Measurements from ENCODE around the gene TMEM43.
A peak's percentile ranks its signal among the peaks of the same experiment; 100 is the strongest.

The TMEM43 gene

DNA sequence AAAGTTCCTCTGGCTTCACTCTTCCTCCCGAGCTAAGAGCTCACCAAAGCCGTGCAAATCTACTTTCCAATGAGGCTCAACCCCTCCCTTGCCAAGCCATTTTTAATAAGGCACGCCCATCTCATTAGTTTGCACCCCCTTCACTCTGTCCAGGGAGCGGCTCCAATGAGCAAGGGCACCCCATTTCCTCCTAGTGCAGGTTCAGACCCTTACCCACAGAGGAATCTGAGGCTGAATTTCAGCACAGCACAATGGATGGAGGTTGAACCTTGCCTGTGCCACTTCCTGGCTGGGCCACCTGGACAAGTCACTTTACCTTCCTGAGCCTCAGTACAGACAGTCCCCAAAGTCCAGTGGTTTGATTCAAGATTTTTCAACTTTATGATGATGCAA, 28.1 kb downstream of the TMEM43 start:
- DNase-seq = no peak

DNA sequence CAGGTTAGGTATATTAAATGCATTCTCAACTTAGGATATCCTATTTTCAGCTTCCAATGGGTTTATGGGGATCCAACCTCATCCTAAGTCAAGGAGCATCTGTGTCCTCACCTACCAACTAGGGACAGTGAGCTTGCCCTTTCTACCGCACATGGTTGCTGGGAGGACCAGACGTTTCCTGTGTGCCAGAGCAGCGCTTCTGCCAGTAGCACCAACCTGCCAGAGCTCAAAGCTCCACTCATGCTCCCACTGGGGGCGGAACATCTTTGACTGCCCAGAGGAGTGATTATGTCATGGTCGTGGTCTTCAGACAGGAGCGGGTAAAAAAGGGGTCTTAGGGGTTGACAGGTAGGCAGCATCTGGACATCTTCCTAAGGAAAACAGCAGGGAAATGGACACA, 28.8 kb downstream of the TMEM43 start:
- DNase-seq = no peak

DNA sequence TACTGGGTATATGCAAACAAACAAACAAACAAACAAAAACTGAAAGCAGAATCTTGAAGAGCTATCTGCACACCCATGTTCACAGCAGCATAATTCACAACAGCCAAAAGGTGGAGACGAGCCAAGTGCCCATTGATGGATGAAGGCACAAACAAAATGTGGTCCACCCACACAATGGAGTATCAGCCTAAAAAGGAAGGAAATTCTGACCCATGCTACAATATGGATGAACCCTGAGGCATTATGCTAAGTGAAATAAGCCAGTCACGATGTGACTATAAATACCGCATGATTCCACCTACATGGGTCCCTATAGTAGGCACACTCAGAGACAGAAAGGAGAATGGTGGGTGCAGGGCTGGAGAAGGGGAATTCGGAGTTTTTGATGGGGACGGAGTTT, 29.4 kb downstream of the TMEM43 start:
- no peak for DNase-seq

DNA sequence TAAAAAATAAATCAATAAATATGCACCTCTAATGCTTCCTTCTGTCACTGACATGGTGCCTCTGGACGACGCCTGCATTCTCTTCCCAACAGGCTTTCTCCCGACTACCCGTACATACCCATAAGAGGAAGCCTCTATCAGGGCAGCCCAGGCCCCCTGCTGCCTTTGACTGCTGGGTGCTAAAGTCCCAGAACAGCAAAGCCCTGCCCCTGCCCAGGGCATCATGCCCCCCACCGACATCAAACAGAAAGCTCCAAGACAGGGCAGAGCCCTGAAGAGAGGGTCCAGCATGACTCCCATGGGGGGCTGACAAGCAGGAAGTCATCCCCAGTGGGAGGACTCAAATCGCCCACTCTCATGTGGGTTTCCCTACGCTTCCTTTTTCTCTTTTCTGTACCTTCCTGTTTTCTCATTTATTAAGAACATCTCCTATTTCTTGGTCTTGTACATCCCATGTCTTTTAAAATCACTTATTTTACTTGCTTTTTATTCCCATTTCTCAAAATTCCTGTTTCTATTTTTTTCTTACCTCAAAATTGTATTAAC, 30.1 kb downstream of the TMEM43 start:
- DNase-seq = no peak

DNA sequence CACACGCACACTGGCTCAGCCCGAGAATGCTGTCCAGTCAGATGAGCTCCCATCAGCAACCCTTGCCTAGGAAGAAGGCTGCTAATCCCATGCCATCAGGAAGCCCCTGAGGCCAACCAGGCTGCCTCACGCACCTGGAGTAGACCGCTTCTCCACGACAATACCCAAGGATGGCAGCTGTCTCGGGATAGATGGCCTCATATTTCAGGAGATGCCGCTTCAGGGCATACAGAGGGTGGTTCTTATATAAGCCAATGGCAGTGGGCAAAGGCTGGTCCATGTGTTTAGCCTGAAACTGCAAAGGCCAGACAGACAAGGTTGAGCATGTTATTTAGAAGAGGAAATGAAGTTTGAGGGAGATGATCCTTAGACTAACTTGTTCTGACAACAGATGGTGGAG, 31.3 kb downstream of the TMEM43 start:
- no peak for DNase-seq

DNA sequence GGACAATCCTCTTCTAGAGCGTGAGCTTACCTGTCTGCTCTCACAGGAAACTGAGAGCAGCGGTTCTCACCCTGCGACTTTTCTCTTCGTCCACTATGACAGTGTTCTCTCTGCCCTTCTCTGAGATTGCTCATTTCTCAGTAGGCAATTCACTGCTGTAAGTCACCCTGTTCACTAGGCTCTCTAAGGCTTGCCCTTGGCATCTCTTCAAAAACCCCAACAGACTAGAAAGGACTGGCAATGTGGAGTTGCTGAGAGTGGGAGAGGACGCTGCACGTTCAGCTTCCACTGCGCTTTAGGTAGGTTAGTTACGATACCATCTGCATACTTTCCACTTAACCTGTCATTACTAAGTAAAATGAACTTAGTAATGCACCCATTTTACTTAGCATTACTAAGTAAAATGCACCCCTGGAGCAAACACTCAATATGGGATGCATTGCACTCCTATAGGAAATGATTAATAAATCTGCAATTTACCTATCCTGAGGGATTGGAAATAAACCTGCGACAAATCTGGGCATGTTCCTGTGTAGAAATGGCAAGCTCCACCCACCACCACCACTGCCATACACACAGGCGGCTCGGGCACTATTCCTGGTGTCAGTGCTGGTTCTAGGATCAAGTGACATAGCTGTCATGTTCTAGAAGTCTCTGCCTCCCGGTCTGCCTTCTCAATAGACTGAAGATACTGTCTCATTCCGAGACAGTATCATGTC, 32.1 kb downstream of the TMEM43 start:
- DNase-seq = no peak

DNA sequence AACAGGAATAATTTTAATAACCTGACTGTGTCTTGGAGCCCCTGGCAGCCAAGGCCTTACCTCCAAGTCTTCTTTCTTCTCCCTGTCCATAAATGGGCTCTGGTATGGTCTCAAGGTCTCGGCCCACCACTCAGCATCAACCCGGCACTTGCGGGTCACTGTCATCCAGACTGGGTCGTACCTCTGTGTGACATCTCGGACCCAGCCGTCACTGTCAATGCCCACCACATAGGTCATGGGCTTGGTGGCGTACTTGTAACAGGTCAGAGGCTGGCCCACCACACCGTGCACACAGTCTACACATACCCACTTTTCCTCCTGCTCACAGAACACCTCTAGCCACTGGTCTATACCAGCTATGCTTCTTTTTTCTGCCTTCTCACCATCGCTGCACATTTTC, 33.1 kb downstream of the TMEM43 start:
- DNase-seq = no peak

DNA sequence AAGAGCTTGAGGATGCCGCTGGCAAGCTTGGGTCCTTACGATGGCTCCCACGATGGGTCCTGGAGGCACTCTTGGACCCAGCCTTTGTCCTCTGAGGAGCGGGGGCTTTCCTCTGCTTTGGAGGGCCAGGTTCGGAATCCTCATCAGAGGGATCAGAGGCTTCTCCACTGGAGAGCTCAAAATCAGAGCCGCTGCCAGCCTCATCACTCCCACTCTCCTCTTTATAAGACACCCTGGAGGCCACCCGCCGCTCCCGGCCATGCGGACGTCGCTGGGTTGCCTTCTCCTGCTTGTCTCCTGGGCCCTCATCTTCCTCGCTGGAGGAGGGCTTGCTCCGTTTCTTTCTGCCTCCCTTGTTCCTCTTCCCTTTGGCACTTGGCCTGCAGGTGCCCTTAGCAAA, 33.5 kb downstream of the TMEM43 start:
- DNase-seq = no peak

DNA sequence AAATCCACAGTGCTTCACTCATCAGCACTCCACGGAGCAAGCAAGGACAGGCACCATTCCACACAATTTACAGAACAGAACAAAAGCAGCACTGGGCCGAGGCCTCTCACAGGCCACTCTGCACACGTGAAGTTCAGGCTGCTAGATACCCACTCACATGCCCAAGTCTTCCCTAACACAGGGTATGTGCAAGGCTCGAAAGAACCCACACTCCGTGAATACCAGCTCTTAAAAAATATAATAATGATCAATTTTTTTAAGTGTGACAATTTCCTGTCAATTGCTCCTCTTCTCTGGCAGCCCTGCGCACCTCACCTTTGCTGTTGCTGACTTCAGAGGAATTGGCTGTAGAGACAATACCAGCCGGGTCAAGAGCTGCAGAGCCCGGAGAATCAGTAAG, 34.6 kb downstream of the TMEM43 start:
- DNase-seq = no peak

DNA sequence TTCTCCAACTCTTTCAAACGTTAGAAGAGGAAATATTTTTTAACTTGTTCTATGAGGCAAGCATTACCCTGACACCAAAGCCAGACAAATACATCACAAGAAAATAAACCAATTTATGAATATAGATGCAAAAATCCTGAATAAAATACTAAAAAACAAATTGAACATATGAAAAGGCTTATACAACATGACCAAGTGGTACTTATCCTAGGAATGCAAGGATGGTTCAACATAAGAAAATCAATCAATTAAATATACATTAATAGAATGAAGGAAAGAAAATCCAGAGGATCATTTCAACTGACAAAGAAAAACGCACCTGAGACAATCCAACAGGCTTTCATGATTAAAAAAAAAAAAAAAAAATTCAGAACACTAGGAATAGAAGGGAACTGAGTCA, 36.4 kb downstream of the TMEM43 start:
- no peak for DNase-seq

DNA sequence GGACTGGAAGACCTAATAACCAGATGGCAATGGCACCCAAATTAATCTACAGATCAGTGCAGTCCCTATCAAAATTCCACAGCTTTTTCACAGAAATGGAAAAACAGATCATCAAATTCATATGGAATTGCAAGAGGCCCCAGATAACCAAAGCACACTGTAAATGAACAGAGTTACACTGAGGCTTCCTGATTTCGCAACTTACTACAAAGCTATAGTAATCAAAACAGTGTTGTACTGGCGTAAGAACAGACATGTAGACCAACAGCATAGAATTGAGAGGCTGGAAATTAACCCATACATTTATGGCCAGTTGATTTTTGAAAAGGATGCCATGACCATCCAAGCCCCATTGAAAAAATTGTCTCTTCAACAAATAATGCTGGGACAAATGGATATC, 37.3 kb downstream of the TMEM43 start:
- DNase-seq = no peak

DNA sequence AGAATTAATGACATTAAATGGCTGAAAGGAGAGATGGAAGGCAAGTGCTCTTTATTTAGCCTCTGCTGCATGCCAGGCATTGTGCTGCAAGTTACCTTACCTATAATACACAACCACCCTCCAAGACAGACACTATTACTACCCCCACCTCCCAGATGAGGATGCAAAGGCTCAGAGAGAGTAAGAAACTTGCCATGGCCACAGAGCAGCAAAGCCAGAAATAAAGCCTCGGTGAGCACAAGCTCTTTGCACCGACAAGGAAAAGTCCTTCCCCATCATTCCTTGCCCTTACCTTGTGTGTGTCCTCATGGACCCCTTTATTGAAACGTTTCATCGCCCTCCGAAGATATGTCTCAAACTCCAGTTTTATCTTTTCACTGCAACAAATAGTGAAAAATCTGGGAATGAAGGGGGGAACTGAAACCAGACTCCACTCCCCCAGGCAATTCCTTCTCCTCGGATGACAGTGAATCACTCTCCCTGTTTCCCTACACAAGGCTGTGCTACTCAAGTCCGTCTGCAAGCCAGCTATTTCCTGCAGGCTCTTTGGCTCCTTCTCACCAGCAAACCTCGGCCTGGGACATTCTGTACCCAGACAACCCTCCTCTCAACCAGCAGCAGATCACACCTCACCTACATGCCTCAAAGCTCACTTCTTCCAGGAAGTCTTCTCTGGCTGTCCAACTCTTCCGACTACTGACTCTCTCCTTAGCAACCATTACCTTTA, 42.2 kb downstream of the TMEM43 start:
- DNase-seq = no peak

DNA sequence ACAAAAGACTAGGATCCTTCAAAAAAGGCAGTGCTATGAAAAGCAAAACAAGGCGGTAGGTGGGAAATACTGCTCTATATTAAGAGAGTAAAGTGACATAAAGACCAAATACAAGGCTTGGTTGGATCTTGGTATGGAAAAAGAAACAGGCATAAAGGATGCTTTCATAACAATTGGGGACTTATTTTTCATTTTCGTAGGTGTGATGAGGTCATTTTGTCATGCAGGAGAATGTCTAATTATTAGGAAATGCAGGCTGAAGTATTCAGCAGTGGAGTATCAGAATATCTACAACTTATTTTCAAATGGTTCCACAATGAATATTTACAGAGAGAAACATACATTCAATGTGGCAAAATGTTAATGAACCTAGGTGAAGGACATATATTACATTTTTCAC, 44.6 kb downstream of the TMEM43 start:
- DNase-seq = no peak

DNA sequence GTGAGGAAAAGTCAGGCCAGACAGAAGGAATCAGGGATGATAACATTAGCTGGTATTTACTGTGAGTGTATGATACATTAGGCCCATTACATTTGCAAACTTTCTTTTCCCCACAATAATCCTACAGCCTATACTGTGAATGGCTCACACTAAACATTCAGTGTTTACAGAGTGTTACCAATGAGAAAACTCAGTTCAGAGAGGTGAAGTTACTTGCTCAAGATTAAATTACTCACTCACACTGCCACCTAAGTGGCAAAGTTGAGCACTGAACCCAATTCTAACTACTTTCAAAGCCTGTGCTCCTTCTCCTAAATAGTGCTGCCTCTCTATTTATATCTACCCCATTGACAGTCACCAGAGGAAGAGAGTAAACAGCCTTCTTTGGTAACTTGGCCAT, 45.0 kb downstream of the TMEM43 start:
- DNase-seq = no peak

DNA sequence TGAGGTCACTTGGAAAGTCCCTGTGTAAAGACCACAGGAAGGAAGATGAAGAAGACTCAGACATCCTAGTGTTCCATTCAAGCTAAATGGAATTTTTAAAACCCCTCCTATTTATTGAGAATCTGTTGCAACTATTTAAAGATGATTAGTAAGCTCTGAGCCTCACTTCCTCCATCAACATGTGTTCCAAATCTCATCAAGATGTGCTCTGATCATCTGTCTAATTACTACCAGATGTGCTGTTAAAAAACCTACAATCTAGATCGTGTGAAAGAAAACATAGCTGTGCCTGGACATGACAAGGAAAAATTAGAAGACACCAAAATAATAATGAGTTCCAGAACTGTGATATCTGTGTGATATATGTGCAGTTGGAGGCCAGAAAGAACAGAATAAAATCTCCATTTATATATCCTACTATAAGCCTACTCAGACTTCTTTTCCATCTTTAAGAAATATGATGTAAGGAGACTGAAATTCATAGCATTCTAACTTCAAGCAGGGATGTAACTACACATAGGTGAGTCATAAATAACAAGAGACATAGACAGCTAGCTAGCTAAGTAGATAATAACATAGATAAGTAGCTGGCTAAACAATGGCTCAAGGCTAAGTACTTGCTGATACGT, 45.8 kb downstream of the TMEM43 start:
- DNase-seq = no peak

DNA sequence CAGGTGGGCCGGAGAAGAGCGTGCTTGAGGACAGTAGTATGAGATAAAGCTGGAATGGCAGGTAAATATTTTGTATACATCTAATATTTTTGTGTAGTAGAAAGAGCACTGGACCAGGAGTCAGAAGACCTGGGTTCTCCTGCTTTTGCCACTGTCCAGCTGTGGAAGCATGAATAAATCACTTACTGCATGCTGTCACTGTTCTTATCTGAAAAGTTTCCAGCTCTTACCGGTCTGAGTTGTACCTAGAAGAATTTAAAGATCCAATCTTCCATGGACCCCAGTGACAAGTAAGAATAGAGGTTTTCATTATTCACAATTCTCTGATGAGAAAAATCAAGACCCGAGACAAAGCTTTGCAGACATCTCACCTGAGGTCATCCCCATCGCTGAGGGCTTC, 47.6 kb downstream of the TMEM43 start:
- no peak for DNase-seq

DNA sequence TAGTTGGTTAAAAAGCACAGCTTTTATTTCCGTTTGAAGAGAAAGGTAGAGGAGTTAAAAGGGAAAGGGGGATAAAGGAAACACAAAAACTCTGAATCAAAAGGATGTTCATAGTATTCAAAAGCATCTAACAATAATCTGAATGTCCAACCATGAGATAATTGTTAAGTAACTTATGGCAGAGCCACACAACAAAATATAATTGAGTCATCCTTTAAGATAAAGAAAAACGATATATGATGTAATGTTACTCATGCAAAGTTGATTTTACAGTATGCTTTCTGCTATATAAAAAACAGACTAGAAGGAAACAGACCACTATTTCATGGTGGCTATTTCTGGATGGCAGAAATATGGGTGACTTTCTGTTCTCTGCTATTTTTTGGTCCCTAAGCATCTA, 49.6 kb downstream of the TMEM43 start:
- DNase-seq = peak; percentile 17

DNA sequence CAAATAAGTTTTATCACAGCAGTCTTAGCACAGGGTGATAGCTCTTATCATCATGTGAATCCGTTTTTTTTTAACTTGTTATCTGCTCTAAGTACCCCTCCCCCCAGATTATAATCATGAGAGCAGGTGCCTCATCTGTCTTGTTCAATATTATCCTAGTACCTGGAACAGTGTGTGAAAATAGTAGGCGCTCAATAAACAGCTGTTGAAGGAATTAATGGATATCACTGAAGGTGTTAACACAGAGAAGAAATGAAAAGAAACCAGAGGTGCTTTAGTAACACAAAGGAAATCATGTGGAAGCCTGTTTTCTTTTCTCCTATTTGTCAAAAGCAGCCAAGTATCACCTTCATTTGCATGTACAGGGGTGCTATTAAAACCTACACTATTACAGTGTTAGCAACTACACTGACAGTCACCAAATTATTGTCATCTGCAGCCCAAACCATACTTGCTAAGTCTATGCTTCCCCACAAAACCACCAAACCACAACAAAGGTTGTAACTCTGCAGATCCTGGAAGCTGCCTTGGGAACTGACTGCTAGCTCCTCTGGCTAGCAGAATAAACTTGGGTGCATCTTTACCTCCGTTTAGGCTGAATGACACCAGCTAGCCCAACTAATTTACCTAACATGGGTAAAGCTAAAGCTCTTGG, 50.7 kb downstream of the TMEM43 start:
- DNase-seq = peak; percentile 77

DNA sequence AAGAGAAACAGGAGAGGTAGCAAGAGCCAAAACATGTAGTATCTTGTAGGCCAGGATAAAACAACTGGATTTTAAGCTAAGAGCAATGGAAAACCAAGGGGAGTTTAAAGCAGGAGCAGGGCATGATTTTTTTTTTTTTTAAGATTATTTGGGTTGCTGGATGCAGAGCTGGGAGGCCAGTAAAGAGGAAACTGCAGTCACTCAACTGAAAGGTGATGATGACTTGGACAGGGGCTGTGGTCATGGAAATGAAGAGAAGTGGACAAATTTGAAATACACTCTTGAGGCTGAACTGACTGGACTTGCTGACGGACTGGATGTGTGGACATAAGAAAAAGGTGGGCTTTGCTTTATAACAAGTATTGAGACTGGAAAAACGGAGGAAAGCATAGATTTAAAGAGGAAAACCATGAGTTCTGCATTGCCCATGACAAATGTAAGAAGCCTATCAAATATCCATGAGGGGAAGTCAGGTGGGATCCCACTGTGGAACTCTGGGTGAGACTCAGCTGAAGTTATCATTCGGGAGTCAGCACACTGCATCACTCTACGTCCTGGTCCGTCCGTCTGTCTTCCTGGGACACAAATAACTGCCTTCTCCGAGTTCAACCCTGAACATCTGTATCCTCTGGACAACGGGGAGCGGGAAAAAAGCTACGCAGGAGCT, 52.9 kb downstream of the TMEM43 start:
- peak; percentile 14 for DNase-seq

DNA sequence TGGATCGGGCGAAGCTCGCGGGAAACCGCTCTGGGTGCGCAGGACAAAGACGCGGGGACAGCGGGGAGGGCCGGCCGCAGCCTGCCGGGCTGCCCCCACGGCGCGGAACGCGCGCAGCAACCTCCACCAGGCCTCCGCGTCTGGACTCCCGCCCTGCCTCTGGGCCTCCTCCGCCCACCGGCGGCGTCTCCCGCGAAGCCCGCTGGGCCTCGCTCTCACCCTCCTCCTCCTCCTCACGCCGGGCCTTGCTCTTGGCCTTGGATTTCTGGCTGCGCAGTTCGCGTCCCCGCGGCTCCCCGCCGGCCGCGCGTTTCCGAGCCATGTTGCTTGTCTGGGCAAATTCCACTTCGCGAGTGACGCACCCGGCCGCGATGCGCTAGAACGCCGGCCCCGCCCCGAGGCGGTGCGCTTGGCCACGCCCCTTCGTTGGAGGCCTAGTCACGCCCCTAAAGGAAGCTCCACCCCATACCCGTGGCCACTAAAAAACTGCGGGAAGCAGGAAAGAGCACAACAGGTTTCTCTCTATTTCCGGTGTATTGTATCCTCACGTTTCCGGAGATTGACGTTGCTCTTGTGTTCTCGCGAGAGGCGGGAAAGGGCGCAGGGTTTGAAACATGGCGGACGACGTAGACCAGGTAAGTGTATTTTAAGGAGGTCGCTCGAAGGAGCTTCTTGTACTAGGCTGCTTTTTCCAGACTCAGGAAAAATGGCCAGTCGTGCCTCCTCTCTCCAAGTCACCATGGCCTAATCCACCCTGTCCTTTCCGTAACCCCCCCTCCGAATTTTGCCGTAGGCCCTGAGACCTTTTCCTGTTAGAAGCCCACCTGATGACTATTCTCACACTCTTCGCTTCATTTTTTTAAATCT, 53.6 kb downstream of the TMEM43 start, which contains the start of the genes LSM3 and XPC:
TSS of gene LSM3 (plus strand) at position 571 of the 867 bp plus-strand sequence. CDS start at position 615, 44 bp downstream.
TSS of gene XPC (minus strand) at position 355 of the 867 bp plus-strand sequence. CDS start at position 322, 33 bp downstream.
- peak; percentile 99 for DNase-seq

DNA sequence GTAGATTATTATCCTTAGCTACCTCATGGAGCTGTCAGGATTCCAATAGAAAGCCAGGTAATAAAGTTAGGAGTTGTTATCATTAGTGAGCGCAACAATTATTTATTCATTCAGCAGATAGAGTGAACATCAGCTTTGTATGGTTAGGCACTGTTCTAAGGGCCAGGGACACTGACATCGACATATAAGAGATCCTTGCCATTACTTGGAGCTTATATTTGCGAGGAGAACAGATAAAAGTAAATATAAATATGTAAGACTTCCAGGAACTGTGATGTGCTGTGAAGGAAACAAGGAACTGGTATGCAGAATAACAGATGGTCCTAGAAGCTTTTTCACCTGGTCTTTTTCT, 54.2 kb downstream of the TMEM43 start:
- peak; percentile 9 for DNase-seq

DNA sequence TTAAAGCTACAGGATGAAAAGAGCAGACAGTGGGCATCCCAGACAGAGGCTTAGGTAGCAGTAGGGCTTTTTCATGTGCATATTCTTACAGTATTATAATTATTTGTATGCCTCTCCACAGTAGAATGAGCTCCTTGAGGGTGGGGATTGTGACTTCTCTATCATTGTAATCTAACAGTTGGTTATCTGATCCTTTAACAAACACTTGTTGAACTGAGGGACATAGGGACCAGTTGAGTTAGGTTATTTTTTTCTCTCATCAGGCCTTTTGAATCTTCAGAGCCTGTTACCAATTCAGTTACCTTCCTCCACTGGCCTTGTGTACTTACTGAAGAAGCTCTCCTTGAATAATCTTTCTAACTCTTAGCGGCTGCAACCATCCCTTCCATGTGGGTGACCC, 54.9 kb downstream of the TMEM43 start:
- peak; percentile 12 for DNase-seq
